Activated CD4-positive, alpha-beta T cell treated with anti-CD3 and anti-CD28 coated beads, Interleukin-2, Interleukin-6, amounts not matched to agents 100 ng/mL and 50 ng/mL, durations not matched to agents 16 hours and 8 hours (primary cell): Measurements from ENCODE around the gene SPINK8.

ENCODE experiments used
- DNase-seq: peaks from one replicate; pipeline ENCODE4 v3.0.0-alpha.2; 2020

The SPINK8 gene

DNA sequence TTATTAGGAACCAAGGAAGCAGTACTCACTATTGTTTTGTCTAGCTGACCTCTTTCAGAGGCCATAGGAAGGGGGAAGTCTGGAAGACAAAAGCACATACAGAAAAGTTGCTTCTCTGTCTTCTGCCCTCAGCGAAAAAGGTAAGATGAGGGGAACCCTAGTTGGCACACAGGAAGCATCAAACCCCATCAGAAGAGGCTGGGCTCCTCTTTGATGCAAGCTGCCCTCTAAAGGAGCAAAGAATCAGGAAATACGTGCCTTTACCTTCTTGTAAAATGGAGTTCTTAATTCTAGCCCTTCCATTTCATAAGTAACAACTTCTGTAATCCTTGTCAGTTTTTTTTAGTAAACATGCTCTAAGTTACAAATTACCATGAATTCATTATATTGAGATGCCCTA lies 12.5 kb downstream of the SPINK8 start:
- DNase-seq, result no peak

DNA sequence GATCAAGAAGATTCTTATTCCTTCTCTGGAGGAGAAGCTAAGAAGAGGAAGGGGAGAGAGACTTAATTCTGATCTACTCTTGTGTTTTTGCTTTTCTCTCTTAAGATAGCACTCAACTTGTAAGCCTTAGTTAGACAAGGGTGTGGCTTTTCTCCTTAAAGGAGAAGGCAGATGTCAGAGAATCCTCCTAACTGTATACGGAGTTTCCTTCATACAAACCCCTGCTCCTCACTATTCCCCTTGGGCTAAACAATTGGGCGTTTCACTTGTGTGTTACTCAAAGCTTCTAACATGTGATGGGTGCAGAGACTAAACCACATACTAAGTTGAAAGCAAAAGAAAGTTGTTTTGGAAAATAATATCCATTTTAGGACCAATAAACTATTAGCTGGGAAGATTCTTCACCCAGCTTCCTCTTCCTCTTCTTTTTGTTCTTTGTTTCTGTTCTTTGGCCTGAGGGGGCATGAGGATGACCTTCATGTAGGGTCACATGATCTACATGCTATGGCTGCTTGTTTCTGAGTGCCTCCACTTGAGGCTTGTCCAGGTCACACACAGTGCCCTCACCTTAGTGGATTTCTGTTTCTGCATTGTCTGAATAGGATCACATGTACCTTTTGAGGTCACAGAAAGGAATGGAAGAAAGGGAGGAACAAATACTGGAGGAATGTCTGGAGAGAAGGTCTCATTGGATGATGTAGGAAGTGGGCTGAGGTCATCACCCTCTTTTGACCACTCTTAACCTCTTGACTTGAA lies 14.6 kb downstream of the SPINK8 start:
- no peak for DNase-seq

DNA sequence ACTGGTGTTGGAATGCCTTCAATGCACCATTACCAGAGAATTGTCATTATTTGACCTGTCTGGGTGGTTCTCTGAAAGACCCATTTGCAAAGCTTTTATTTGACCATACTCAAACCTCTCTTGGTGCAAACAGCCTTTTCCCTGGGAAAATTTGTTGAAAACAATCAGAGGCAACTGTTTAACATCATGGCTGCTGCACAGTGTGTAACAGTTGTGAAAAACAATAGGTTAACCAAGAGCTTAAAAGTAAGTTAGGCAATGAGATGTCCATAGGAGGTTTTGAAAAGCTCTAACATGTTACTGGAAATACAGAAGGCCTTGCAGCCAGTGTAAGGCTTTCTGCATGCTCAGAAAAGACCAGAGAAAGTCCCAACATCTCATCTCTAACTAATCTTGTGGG lies 18.9 kb downstream of the SPINK8 start:
- DNase-seq, result no peak

DNA sequence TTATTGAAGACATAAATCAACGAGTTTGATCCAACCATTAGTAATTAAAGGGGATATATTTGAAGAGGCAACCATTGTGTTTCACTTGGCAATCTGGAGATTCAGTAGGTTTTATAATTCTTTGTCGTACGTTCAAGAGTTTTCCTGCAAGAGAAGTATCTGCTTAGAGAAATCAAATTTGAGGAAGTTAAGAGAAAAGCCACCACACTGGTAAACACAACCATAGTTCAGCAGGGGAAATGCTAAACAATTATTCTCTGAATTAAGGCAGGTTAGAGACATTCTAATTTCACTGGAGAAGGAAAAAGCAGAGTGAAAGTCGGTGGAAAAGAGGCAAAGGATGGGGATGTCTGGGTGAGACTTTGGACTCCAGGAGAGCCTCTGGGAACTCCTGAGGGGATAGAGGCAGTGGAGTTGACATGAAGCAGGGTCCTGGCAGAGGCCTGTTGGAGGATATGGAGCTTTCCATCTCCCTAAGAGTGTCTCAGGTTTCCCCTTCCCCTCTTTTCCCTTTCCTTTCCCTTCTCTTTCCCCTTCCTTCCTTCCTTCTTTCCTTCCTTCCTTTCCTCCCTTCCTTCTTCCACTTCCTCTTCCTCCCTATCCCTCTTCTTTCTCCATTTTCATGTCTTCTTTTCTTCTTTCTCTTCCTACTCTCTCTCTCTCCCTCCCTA lies 26.5 kb downstream of the SPINK8 start:
- no peak for DNase-seq

DNA sequence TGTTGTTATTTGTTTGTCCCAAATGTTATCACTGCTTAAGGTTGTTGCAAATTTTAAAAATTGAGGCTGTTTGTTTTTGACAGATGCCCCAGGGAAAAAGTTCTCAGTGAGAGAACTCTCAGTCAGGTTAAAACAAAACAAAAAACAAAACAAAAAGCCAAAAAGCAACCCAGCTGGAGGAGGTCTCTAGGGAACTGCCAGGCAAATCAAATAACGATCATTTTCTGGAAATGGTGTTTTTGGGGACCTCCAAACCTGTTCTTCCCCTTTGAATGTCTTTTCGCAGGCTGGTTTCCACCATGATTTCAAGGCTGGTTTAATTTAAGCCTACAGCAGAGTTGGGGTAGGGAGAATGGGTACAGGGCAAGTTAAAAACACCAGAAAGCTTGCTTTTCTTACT lies 27.2 kb downstream of the SPINK8 start:
- no peak for DNase-seq

DNA sequence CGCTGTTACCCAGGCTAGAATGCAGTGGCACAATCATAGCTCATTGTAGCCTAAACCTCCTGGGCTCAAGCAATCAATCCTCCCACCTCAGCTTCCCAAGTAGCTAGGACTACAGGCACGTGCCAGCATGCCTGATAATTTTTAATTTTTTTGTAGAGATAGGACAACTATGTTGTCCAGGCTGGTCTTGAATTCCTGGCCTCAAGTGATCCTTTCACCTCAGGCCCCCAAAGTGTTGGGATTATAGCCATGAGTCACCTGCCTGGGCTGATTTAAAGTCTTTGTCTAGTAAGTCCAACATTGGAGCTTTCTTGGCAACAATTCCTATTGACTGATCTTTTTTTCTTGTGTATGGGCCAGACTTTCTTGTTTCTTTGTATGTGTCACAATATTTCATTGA lies 28.1 kb downstream of the SPINK8 start:
- no peak for DNase-seq

DNA sequence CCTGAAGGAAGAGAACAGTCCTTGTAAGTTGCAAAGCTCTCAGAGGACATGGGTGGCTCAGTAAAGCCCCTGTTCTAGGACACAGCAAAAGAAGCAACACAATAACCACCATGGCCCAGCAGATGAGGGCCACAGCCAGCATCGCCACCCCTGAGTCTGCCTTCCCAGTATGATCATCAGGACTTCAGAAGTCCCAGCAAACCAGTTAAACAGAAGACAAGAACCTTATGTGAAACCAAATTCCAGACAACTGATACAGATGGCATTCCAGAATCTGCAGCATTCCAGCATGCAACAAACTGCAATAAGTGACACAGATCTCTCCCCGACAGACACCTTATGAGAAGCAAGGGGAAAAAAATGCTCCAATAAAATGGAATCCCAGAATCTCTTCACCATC lies 30.4 kb downstream of the SPINK8 start:
- no peak for DNase-seq

DNA sequence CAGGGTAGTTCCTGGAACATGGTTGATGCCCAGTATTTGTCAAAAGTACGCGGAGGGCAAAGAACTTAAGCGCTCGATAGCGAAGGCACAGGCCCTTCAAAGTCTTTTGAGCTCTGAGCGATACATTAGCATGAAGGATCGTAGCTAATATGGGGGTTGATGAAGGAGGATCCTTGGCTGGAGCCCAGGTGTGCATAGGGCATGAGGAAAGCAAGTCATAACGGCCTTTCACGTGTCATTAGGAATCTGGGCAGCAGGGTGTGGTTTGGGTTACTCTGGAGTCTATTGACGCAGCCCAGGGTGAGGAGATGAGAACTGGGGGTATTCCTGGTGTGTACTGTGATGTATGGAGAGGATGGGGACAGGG lies 31.7 kb downstream of the SPINK8 start:
- peak; percentile 45 for DNase-seq

DNA sequence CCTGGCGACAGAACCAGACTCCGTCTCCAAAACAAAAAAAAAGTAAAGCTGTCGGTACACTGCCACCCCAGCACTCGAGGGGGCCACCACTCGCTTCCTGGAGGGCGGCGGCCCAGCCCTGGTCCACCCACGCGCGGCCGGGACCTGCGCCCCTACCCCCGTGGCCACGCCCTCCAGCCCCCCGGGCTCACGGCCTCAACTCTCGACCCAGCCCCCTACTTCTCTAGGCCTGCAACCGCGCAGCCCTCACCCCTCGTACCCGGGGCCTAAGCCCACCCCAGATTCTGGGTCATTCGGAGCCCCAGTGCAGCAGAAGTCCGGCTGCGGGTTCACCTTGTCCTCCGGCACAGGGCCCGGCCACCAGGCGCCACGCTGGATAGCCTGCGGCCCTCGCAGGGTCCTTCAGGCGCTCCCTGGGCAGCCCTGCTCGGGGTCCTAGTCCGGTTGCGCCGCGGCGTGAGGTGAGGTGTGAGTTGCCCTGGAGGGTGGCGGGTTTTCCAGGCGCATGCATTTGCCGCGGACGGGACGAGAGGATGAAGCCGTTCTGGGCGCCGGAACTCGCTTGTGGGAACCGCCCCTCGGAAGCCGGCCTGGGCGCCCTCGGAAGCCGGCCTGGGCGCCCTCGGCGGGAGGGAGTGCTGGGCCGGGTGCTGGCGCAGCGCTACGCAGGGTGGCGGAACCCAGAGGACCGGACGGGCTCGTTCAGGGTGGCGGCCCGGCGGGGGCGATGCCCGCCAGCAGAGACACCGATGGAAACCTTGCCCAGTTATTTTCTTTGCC lies 32.3 kb downstream of the SPINK8 start, which contains the start of gene NME6:
TSS of gene NME6 (minus strand) at position 348 of the 780 bp plus-strand sequence.
- DNase-seq, result peak; percentile 95

DNA sequence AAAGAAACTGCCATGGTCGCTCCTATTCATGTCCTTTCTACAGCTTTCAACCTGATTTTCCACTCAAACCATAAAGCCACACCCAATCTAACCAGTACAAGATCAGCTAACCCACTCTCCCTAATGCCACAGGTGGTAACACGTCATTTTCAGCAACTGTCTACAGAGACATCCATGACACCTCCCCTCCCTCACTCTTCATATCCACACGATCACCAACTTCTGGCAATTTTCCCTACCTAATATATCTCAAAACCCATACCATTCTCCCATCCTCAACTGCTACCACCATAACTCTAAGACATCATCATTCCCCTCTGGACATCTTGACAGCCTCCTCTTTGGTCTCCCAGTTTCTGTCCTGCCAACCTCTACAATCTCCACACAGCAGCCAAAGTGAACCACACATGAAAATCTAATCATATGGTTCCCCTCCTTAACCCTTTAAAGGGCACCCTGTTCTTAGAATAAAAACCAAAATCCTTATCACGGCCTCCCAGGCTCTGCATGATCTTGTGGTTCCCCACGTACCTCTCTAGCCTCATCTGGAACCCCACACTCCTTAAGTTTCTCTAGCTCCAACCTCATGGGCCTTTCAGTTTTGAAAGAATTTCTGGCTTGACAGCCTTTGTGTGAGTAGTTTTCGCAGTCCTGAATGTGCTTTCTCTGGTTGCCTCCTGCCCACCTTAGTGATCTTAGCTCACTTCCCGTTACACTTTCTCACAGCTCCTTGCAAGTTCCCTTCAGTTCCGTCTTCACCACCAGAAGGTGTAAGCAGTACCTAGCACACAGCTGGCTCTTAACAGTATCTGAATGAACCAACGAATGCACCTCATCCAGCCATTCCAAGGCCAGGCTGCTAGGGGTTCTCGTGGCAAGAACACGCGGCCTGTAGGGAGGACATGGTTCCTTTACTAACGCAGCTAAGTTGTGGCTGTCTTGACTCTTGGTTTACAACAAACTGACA lies 33.4 kb downstream of the SPINK8 start:
- DNase-seq, result peak; percentile 63

DNA sequence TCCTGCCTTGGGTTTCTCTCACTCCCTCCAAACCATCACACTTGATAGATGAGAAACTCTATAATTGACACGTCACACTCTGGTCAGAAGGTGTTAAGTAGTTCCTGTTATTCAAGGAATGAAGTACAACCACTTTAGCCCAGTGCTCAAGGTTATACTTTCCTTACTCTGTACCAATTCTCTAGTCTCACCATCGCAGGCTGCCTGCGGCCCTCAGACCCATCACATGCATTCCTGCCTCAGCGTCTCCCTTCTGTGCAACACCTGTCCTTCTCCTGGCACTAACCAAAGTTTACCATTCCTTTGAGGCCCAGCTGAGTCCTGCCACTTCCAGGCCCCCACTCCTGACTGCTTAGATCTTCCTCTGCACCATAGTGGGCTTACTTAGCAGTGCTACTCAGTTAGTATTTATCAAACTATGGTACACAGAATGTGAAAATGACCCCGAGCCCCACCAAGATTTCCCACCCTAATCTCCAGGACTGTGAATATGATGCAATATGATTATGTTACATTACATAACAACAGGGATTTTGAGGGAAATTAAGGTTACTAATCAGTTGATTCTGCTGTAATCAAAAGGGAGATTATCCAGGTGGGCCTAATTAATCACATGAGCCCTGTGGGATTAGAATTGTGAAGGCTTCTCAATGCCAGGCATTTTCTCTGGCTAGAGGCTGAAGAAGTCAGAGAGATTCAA lies 36.2 kb downstream of the SPINK8 start:
- no peak for DNase-seq

DNA sequence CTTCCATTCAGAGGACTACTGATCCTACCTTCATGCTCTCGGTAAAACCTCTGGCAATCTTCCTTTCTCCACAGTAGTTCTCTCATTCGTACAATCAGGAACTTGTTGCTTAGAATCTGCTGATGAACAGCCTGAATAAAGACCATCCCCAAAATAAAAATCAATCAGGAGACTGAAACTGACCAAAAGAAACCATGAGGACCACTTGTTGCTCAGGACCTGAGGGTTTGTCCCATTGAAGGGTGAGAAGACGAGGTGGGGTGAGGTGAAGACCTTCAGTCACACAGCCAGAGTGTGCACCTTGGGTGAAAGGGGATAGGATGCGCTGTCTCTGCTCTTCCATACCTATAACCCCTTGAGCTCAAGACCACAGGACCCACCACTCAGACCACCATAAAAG lies 36.8 kb downstream of the SPINK8 start:
- DNase-seq, result no peak

DNA sequence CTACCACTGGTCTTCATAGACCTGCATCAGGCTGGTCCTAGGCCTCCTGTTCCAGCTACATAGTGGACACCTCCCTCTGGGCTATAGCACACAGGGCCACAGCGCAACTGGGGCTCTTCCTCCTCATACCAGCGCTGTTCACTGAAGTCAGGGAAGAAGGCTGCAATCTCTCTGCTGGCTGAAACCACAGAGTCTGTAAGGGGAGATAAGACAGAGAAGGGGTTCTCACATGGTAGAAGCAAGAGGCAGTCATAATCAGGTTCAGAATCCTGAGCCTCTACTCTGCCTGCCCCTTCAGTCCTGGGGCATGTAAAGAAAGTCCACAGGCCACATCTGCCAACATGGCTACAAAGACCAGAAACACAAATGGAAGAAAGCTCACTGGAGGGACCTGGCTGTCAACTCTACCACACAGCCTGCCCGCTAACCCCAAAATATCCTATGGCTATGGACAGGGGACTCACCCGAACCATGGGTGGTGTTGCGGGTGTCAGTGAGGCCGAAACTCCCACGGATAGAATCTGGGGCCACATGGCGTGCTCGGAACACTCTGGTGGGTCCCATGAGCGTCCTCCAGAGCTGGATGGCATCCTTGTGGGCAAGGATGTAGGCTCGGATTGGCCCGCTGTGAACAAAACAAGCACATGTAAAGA lies 38.7 kb downstream of the SPINK8 start:
- DNase-seq, result no peak

DNA sequence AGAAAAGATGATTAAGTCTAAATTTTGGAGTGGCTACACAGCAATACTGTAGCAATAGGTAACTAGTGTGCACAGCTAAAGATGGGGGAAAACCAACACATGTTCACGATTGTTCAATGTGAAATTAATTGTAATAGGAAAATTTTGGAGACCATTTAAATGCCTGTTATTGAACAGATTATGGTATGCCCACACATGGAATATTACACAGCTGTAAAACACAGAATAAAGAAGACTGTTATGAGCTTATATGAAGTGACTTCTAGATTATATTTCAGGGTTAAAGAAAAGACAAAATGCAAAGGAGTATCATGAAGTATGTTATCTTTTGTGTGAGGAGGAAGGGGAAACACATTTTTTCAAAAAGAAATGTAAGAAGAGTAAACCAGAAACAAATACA lies 43.8 kb downstream of the SPINK8 start:
- DNase-seq, result no peak

DNA sequence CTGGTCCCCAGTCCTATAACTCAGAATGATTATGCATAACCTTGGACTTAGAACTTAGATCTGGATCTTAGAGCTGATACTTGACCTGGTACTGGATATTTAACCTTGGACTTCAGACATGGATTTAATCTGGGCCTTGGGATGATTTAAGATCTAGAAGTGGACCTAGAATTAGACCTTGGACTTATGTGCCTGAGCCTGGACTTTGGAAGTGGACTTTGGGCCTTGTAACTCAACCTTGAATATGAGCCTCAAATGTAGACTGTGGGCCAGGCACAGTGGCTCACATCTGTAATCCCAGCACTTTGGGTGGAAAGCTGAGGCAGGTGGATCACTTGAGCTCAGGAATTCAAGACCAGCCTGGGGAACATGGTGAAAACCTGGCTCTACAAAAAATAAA lies 46.4 kb downstream of the SPINK8 start:
- DNase-seq, result no peak

DNA sequence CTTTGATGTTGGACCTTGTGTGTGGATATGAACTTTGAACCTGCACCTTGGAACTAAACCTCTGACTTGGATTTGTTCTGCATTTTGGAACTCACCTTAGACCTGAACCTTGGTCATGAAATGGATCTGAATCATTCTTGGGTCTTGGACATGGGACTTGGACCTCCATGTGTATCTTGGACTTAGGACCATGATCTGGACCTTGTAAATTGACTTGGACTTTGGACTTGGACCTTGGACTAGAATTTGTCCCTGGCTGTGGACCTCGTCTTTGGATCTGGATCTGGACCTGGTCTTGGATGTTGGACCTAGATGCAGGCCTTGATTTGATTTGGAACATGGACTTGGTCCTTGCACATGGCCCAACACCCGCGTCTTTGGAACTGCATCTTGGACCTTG lies 47.2 kb downstream of the SPINK8 start:
- no peak for DNase-seq

DNA sequence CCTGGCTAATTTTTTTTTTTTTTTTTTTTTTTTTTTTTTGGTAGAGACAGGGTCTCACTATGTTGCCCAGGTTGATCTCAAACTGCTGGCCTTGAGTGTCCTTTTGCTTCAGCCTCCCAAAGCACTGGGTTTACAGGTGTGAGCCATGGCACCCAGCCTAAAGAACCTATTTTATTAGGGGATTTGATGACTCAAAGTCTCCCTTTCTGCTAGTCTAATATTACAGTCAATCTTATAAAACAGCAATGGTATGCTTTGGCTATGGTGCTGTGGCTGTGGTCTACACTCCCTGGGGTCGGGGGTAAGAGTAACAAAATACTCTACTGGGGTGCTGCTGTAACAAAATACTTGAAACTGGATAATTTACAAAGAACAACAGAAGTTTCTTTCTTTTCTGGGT lies 47.8 kb downstream of the SPINK8 start:
- no peak for DNase-seq

DNA sequence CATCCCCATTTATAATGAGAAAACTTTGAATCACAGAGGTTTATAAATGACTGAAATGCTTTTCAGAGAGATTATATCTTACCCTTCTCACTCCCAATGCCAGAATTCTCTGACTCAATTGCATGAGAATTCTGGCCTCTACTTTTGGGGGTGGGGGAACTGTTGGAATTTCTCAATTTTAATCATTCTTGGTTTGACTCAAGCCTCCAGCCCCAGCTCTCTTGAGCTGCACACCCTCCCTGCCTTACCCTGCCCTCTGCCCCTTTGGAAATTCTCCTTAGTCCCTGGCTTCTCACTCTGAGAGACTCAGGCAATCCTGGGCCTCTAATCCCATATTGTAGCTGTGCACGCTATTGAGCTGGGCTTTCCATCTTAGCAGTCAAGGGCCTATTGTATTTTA lies 48.3 kb downstream of the SPINK8 start:
- no peak for DNase-seq

DNA sequence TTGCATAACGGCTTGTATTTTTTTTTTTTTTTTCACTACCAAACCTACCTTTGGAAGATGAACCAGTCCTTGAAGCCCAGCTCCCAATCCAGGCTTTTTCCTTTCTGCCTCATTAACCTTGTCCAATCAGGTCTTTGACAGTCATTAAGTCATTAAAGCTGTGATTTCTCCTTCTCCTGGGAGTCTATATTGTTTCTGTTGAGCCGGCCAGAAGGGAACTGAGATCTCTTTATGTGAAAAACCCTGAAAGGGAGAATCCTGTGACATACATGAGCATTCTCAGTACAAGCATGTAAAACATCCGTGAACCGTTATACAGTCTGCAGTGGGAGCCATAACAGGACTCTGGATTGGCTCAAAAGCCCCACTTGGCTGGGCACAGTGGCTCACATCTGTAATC lies 52.6 kb downstream of the SPINK8 start:
- DNase-seq, result no peak

DNA sequence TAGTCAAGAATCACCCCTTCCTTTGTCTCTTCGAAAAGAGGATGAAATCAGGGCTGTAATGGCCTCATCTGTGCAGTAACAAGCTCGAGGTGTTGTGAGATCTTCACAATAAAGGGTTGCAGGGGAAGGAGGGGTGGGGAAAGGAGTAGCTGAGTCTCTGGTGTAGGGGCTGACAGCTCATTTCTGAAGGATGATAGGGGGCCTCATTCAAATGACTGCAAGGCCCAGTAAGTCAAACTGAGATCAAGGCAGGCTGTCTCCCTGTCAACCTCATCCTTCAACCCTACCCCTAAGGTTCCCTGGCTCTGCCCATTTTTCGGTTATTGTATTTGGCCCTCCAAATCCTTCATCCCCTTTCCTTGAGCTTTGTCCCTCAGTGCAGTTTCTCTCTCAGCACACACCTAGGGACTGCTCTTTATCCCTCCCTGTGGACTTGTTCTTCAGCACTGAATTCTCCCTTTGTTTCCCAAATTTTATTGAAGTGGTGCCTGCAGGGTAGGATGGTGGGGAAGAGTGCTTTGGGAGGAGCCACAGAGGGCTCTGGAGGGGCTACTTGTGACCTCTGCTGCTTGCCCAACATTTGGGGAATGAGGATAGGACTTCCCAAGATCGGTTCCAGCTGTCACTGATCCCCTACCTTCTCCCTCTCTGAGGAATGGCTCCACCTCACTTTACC lies 54.4 kb downstream of the SPINK8 start:
- no peak for DNase-seq
